HG03558 (cell line): ENCODE measurements around the gene ZFP64.

Experiments used
- ATAC-seq: cut with Tn5 transposase; IDR thresholded peaks from one replicate; pipeline ENCODE4 v1.9.1; 2021; ENCODE audit warnings: moderate number of reproducible peaks; ENCODE audit not compliant: unreplicated experiment; ENCODE audit errors: extremely low read depth

ZFP64 gene

GRCh38 chr20:52118696-52119095 lies 72.9 kb downstream of the ZFP64 start:
- ATAC-seq = no peak

DNA sequence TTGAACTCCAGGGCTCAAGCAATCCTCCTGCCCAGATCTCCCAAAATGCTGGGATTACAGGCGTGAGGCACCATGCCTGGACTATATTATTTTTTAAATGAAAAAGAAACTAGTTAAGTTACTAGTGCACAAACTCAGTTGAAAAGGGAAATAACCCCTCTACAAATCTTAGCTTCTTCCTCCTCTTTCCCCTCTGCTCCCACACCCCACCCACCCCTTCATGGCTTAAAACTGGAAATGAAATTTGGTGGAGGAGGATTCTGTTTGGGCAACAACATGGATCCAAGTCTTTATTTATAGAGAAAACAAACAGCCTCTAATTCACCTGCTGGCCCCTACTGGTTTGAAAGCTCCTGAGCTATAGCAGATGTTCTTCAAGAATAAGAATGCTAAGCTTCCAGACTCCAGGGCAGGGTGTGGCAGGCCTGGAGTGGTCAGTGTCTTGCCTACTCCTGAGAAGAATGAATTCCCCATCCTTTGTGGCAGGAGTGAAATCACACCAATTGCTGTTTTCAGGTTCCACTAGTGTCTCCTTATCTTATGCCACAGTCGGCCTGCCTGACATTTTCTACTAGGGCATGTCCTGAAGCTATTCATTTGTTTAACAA lies 73.5 kb downstream of the ZFP64 start:
- no peak for ATAC-seq

GRCh38 chr20:52110456-52110855 lies 81.1 kb downstream of the ZFP64 start:
- ATAC-seq = no peak

DNA sequence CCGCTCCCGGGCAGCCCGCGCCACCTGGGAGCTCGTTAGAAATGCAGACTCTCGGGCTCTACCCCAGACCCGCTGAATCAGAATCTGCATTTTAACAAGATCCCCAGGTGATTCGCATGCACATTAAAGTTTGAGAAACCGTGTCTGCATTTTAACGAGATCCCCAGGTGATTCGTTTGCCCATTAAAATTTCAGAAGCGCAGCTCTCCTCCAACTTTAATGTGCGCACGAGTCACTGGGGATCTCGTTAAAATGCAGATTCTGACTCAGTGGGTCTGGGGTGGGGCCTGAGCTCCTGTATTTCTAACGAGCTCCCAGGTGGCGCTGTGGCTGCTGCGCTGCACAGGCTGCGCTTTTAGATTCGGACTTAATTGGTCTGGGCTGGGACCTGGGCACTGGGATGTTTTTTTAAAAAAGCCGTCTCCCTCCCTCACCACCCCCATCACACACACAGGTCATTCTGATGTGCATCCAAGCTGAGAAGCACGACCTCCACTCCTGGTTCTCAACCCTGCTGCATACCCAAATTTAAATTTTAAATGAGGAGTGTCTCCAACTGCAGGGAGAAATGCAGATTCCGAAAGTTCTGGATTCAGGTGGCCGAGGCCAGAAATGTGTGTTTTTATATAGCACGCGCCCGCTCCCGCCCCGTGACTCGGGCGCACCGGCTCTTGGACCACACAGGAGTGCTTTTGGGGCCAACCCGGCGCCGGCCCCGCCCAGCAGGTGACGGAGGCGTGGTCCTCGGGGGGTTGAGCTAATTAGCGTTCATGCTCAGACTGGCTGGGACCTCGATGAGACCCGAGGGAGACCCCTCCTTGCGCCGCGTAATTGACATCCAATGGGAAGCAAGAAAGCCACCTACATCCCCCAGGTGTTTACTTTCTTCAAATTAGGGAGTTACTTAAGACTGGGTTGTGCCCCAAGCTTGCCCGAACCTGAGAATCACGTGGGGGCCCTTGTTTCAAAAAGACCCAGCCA lies 85.8 kb downstream of the ZFP64 start:
- no peak for ATAC-seq

DNA sequence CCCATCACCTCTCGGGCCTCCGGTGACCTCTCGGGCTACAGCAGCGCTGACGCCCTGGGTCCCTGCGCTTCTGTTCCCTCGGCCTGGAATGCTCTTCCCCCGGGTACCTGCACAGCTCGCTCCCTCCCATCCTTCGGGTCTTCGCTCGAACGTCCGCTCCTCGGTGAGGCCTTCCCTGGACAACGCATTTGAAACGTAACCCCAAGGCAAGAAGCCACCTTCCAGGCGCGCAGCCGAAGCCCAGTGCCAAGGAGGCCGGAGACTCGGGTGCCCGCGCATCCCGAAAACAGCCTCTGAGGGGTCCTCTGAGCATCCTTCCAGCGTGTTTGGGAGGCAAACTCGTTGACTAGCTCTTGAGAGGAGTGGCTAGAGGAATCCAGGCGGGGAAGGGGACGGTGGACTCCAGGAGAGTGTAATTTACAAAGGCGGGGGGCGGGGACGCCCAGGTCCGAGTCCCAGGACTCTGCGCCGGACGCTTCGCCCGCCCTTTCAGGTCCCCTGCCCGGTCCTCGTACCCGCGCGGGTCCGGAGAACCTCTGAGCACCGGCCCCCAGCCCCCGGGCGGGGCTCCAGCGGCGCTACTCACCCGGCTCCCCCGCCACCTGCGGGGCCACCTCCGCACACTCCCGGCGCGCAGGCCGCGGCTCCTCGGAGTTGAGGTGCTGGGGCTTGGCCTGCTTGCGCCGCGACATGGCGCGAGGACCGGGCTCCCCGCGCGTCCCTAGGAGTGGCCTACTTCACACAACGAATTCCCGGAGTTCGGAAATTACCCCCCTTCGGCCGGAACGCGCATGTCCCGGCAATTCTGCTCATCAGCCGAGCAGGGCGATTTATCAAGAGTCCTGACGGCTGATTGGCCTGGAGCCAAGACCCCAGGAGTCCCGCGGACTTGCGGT lies 86.8 kb downstream of the ZFP64 start:
- no peak for ATAC-seq

- ATAC-seq = no peak
These were observed 87.5 kb downstream of the ZFP64 start for GRCh38 chr20:52103913-52104545.

DNA sequence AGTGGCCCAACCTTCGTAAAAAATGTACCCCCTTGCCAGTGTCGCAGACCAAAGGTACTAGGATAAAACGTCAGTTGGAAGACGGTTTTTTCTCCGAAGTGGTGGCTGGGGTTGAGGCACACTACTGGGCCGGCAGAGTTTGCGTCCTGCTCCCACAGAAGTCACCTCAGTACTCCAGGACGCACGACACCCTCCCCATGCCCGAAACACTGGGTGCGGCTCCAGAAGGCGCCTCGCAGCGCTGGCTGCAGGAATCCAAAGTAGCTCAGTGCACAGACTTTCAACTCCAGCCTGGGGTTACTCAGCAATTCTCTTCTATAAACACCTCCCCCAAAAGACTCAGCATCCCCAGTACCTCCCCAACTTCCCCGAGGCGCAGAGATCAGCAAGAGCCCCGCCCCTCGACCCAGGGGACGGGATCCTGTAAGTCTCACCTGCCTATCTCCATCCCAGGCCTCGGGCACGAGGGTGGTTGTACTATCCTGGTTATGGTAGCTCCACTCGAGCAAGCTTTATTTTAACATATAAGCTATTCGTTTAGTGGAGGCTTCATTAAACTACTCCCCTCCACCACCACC lies 88.2 kb downstream of the ZFP64 start:
- ATAC-seq = no peak

DNA sequence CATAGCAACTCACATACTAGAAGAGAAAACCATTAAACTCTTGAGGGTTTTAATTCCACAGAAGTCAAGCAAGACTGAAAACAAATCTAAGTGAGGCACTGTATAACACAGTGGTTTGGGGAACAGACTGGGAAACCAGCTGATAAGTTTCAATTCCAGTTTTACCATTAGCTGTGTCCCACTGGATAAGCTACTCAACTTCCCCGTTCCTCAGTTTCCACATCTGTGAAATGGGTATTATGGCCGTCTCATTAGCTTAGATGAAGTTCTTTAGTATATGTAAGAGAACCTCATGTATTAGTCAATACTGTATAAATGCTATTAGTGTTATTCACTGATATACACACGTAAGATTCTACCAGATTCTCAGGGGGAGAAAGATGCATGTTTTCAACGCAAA lies 89.0 kb downstream of the ZFP64 start:
- no peak for ATAC-seq

GRCh38 chr20:52102126-52102525 lies 89.5 kb downstream of the ZFP64 start:
- ATAC-seq = no peak
